Liver (tissue), 9 donors: Measurements from ENCODE around the gene PAK4. TPM values are rescaled to one million over a fixed set of nuclear protein-coding genes. Genes with fewer than 3 reads are reported as not detected.
"Not testable (repeated sequence)": the region's sequence is repeated elsewhere in the genome, so short reads cannot be mapped to it uniquely, and the experiment has no call there.

Experiments used
- DNase-seq: peaks from one replicate; pipeline ENCODE4 v3.0.0-alpha.2; 2017; ENCODE audit warnings: low spot score
- H3K27ac ChIP-seq, 2 donors: one replicate each; pipeline ENCODE4 v1.7.0; 2013; ENCODE audit warnings: inconsistent platforms in 2 of 2, low read length in 2 of 2, control low read depth in 1 of 2, low read depth in 1 of 2, mild to moderate bottlenecking in 1 of 2
- H3K27me3 ChIP-seq, 4 donors: one replicate each; pipeline versions ENCODE4 v1.6.1 to v1.7.0; 2013; ENCODE audit warnings: low read length in 3 of 4, inconsistent platforms in 1 of 4, mild to moderate bottlenecking in 1 of 4, moderate library complexity in 1 of 4; ENCODE audit not compliant: control insufficient read depth in 4 of 4, insufficient read depth in 4 of 4
- H3K36me3 ChIP-seq, 4 donors: one replicate each; pipeline versions ENCODE4 v1.6.1 to v1.7.0; 2013; ENCODE audit warnings: low read length in 3 of 4, mild to moderate bottlenecking in 3 of 4, low read depth in 1 of 4, moderate library complexity in 1 of 4; ENCODE audit not compliant: control insufficient read depth in 4 of 4, insufficient read depth in 3 of 4
- H3K4me1 ChIP-seq, 4 donors: one replicate each; pipeline versions ENCODE4 v1.6.1 to v1.7.0; 2013; ENCODE audit warnings: low read length in 3 of 4, mild to moderate bottlenecking in 3 of 4, moderate library complexity in 1 of 4; ENCODE audit not compliant: control insufficient read depth in 4 of 4, insufficient read depth in 4 of 4
- H3K4me3 ChIP-seq, 3 donors: one replicate each; pipeline versions ENCODE4 v1.6.1 to v1.7.0; 2013; ENCODE audit warnings: low read length in 3 of 3, control low read depth in 1 of 3, low read depth in 1 of 3, mild to moderate bottlenecking in 1 of 3
- H3K9ac ChIP-seq, 2 donors: one replicate each; pipeline ENCODE4 v1.7.0; 2013; ENCODE audit warnings: low read length in 2 of 2, mild to moderate bottlenecking in 2 of 2, moderate library complexity in 2 of 2, control low read depth in 1 of 2, low read depth in 1 of 2
- H3K9me3 ChIP-seq, 4 donors: one replicate each; pipeline versions ENCODE4 v1.6.1 to v1.7.0; 2013; ENCODE audit warnings: low read length in 3 of 4; ENCODE audit not compliant: control insufficient read depth in 4 of 4
- EGR1 ChIP-seq, 2 donors: IDR thresholded peaks; 2 replicates each; pipeline ENCODE4 v1.6.1; 2016 to 2018; ENCODE audit warnings: antibody characterized with exemption in 2 of 2, low read depth in 2 of 2
- FOXA1 ChIP-seq: IDR thresholded peaks from 2 replicates; pipeline ENCODE4 v1.6.1; 2016; ENCODE audit warnings: antibody characterized with exemption
- GABPA ChIP-seq, 2 donors: IDR thresholded peaks in 1 of 2; conservative IDR thresholded peaks in 1 of 2; 2 replicates each; pipeline ENCODE4 v1.6.1; 2016; ENCODE audit warnings: antibody characterized with exemption in 2 of 2, mild to moderate bottlenecking in 1 of 2, moderate library complexity in 1 of 2
- HNF4A ChIP-seq, 2 donors: conservative IDR thresholded peaks; 2 replicates each; pipeline ENCODE4 v1.6.1; 2016; ENCODE audit warnings: antibody characterized with exemption in 2 of 2, mild to moderate bottlenecking in 2 of 2
- HNF4G ChIP-seq: IDR thresholded peaks from 2 replicates; pipeline ENCODE4 v1.6.1; 2016; ENCODE audit warnings: antibody characterized with exemption
- JUND ChIP-seq, 2 donors: IDR thresholded peaks; 2 replicates each; pipeline ENCODE4 v1.6.1; 2016; ENCODE audit warnings: antibody characterized with exemption in 2 of 2
- NR2F2 ChIP-seq: IDR thresholded peaks from 2 replicates; pipeline ENCODE4 v1.6.1; 2016; ENCODE audit warnings: antibody characterized with exemption
- RAD21 ChIP-seq, 2 donors: IDR thresholded peaks; 2 replicates each; pipeline ENCODE4 v1.6.1; 2016; ENCODE audit warnings: antibody characterized with exemption in 2 of 2, mild to moderate bottlenecking in 2 of 2
- SP1 ChIP-seq: IDR thresholded peaks from 2 replicates; pipeline ENCODE4 v1.6.1; 2018; ENCODE audit warnings: antibody characterized with exemption, mild to moderate bottlenecking
- TAF1 ChIP-seq: conservative IDR thresholded peaks from 2 replicates; pipeline ENCODE4 v1.6.1; 2016; ENCODE audit warnings: antibody characterized with exemption, mild to moderate bottlenecking
- ZBTB33 ChIP-seq: IDR thresholded peaks from 2 replicates; pipeline ENCODE4 v1.6.1; 2016; ENCODE audit warnings: antibody characterized with exemption
- WGBS: extraction: QIAGEN DNeasy Blood & Tissue Kit; methylation state at CpG from one replicate; pipeline ENCODE4 v1.1.7; 2013; 5-methylcytosine and 5-hydroxymethylcytosine counted together
- polyA plus RNA-seq, 2 donors: library from polyadenylated mRNA; stranded (reverse) in 1 of 2; unstranded in 1 of 2; fragments of 200-250 nt in 1 of 2; fragments of >200 nt in 1 of 2; fragmentation: Nextera tagmentation in 1 of 2; extraction: Ambion mirVana in 1 of 2; gene quantifications; one replicate each; pipeline versions ENCODE4 v1.2.1 to v1.2.3, GENCODE V29; 2013 to 2015
- total RNA-seq, 2 donors: library from RNA; depleted of rRNA; stranded (reverse); fragments of >200 nt; gene quantifications; one replicate each; pipeline ENCODE4 v1.2.3, GENCODE V29; 2014
- donor health status: healthy.
- donor health status: healthy.
- donor health status: healthy.
- donor health status: healthy.
- donor health status: healthy.

PAK4 gene
- total and polyA plus RNA-seq, 4 donors = 5.4 to 16.6 (median 7.7) TPM

- Histone ChIP-seq H3K4me3 (no peak overlapping the region), H3K36me3 (no peaks in the 10 kb centered on the region), H3K9ac (no peak overlapping the region), H3K9me3 (no peaks in the 10 kb centered on the region), H3K4me1 (peaks cover 4 to 8% (median 6%) of the 10 kb centered on the region in 4 donors), H3K27me3 (peaks cover 0 to 3% (median 0%) of the 10 kb centered on the region in 4 donors), H3K27ac (no peak overlapping the region)
- no peak for DNase-seq
- 84% methylated on average over 8 of the region's 8 CpGs for WGBS
- no peak for TF ChIP-seq RAD21 (IDR thresholded peaks at IDR 0.05)
- TF ChIP-seq JUND (IDR thresholded peaks at IDR 0.05) = no peak
- TF ChIP-seq HNF4A (conservative IDR thresholded peaks at IDR 0.05) = no peak
- no peak for TF ChIP-seq SP1
- TF ChIP-seq TAF1 = no peak
- TF ChIP-seq HNF4G = no peak
- no peak for TF ChIP-seq EGR1 (IDR thresholded peaks at IDR 0.05; ENCODE audit: low read depth in 2 of 2)
- no peak for TF ChIP-seq ZBTB33
- no peak for TF ChIP-seq GABPA (IDR thresholded peaks at IDR 0.05 in 1 of 2, conservative IDR thresholded peaks at IDR 0.05 in 1 of 2)
- no peak for TF ChIP-seq FOXA1
Observed at GRCh38 chr19:39087907-39088686, 37.5 kb upstream of the PAK4 start.

DNA sequence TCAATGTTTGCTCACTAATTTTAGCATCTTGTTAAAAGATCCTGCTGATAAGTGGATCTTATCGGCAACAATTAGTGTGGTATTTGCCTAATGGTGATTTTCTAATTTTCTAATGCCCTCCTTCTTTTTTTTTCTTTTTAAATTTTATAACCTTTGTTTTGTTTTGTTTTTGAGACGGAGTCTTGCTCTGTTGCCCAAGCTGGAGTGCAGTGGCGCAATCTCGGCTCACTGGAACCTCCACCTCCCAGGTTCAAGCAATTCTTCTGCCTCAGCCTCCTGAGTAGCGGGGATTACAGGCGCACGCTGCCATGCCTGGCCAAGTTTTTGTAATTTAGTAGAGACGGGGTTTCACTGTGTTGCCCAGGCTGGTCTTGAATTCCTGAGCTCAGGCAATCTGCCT, 35.6 kb upstream of the PAK4 start:
- not testable (repeated sequence) for H3K9me3 ChIP-seq, H3K4me1 ChIP-seq, DNase-seq, H3K27me3 ChIP-seq, H3K9ac ChIP-seq, H3K36me3 ChIP-seq, H3K27ac ChIP-seq, H3K4me3 ChIP-seq
- WGBS = 80% methylated on average over 8 of the region's 8 CpGs

DNA sequence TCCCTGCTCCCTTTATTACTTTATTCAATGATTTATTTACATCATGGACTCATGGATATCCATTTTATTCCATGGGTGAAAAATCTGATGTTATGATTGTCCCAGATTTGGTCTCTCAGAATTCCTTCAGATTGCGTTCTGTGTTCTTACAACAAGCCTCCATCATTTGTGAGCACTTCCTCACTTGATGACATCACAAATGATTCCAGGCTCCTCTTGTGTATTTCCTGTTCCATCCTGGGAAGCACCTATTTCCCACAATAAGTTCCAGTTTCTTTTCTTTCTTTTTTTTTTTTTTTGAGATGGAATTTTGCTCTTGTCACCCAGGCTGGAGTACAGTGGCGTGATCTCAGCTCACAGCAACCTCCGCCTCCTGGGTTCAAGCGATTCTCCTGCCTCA, 34.7 kb upstream of the PAK4 start:
- Histone ChIP-seq H3K4me3 (no peak overlapping the region), H3K27me3 (no peaks in the 10 kb centered on the region), H3K36me3 (no peaks in the 10 kb centered on the region), H3K9me3 (no peaks in the 10 kb centered on the region), H3K27ac (no peak overlapping the region), H3K9ac (no peak overlapping the region), H3K4me1 (peaks cover 0 to 3% (median 2%) of the 10 kb centered on the region in 4 donors)
- no peak for TF ChIP-seq HNF4A (conservative IDR thresholded peaks at IDR 0.05)
- TF ChIP-seq FOXA1 = no peak
- TF ChIP-seq HNF4G = no peak
- no peak for TF ChIP-seq RAD21 (IDR thresholded peaks at IDR 0.05)
- TF ChIP-seq NR2F2 = no peak
- 92% methylated on average over 4 of the region's 4 CpGs for WGBS
- DNase-seq = no peak
